NCI-H748 treated with DMSO at 0.1 percent for 48 hours (cell line): ENCODE results near the gene ARHGEF28.

Experiments used
- DNase-seq: peaks from one replicate; lab custom pipeline; 2025; lab: John Stamatoyannopoulos, UW

The ARHGEF28 gene

DNA sequence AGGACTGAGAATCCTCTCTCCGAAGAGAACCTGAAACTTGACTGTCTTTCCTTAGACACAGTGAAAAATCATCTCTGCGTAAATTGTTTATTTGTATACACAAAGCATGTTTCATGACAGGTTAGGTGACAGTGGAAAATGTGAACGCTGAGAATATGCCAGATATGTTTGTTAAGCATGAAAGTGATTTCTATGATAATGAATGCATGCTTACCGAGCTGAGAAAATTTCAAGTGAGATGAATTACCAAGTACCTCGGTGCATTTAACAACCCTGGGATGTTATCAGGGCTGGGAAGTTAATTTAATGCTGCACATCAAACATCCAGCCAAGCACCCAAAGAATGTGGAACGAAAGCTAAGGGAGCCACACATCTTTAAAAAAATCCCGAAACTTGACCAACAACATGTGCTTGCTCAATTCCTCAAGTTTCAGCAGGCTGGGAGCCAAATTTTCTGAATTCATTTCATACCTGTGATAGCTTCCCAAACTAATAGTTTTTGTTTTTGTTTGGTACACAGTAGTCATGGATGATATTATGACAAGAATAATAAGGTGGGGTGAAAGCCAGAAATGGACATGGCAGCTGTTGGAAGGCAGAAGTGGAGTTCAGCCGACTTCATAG is 336.9 kb downstream of the ARHGEF28 start:
- DNase-seq, result no peak

DNA sequence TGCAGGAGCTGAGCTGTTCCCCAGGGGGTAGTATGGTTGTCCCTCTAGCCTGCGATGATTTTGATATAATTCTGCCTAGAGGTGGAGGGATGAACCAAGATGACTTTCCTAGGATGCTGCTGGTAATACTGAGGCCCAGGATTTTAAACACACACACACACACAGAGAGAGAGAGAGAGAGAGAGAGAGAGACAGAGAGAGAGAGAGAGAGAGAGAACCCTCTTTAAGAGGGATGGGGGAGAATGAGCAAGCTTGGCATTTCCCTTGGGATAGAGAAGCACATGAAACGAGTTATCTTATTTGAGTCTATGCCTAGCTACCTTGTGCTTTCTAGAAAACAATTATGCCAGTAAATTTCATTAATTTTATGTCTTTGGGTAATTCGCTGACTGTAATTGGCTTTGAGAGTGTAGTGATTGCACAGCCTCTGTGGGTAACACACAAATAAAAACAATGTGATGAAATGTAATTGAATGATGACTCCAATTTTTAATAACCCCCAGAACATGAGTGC is 338.4 kb downstream of the ARHGEF28 start:
- DNase-seq, result no peak

DNA sequence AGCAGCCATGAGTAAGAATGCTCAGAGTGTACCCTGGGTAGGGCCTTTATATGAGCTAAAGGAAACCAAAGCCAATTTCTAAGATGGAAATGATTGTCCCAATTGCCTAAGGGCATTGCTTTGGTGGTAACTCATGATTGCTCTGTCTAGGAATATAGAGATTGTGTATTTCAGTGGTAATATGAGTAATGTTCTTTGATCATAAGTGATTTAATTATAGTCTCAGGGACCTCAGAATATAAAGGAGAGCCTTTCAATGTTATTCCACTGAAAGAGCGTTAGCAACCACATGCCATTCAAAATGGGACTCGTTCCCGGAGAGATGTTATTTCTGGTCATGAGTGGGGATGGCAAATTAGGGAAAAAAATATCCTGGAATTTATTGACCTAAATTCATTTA is 340.5 kb downstream of the ARHGEF28 start:
- DNase-seq, result no peak

DNA sequence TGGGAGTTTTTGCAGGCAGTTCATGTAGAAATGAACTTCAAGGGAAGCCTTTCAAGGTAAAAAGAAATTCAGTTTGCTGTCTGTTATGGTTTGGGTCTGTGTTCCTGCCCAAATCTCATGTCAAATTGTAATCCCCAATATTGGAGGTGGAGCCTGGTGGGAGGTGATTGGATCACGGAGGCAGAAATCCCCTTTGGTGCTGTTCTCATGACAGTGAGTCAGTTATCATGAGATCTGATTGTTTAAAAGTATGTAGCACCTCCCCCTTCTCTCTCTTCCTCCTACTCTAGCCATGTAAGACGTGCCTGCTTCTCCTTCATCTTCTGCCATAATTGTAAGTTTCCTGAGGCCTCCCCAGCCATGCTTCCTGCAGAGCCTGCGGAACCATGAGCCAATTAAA is 341.4 kb downstream of the ARHGEF28 start:
- DNase-seq, result no peak

DNA sequence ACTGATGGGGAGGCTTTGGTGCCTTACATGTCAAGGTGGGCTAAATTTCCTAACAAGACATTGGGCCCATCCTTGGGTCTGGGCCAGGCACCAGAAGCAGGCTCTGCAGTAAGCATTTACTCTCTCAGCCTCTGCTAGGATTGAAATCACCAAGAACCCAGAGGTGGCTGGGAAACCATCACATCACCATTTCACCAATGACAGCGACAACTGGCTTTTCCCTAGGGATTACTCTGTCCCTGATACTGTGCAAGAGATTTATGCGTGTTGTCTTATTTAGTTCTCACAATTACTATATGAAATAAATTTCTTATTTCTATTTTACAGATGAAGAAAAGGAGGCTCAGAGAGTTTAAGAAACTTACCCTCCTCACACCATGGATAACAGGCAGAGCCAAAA is 342.2 kb downstream of the ARHGEF28 start:
- no peak for DNase-seq

DNA sequence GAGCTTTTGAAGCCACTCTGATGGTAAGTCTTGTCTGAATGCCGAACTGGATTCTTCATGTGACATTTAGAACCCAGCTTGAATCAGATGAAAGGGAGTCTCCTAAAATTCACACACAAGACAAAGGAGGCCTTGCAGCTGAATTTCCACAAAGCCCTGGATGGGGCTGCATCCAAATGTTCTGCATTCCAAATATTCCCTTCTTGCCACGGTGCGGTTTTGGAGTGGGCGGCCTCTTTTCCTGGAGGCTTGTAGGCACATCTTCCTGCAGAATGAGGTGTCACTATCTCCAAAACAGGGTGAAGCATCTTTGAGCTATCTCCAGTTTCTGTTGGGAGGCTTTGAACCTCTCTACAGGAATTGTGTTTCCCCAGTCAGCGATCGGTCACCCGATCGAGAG is 342.7 kb downstream of the ARHGEF28 start:
- DNase-seq, result no peak

DNA sequence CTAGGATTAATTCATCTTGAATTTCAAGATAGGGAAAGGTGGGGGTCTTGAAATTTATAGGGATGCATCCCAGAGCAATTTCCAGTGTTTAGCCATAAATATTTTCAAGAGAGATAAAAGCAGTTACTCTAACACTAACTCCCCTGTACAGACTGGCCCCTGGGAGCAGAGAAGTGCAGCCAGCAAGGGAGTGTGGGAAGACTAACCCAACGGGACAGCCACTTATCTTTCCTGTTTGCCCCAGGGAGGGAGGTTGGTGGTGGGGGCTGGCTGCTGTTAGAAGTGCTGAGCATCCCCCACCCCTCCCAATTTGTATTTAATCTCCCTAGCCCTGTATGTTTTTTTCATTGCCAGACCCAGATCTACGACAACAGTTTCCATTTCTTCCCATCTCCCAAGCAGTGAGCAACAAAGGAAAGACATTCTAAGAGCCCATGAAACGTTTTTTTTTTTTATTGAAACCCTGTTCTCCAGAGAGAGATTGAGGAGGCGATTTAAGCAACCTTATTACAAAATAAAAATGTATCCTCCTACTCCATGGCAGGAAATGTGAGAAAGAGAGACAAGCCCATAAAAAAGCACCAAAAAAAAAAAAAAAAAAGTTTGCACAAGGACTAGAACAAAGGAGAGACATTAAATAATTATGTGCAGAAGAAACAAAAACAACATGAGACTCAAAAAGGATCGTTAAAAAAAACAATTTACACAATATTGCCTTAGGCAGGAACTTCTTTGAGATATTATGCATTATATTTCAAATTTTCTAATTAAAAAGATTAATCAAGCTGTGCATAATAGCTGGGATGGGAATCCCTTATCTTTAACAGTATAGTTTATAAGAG is 343.4 kb downstream of the ARHGEF28 start:
- no peak for DNase-seq

DNA sequence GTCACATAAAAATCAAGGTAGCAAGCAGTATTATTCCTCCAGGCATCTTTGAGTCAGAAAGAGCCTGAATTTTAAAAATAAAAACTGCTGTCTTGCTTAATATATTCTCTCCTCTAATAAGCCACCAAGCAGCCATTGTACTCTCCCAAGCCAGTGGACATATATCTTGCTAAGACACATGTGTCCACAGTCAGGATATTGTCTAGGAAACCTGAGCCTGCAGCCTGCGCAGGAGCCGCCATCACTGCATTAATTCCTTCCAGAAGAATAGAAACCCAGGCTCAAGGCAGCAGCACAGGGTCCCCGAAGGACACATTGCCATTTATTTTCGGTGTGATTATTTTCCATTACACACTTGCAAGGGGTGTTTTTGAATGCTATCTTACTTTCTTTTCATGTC is 345.3 kb downstream of the ARHGEF28 start:
- DNase-seq, result no peak

DNA sequence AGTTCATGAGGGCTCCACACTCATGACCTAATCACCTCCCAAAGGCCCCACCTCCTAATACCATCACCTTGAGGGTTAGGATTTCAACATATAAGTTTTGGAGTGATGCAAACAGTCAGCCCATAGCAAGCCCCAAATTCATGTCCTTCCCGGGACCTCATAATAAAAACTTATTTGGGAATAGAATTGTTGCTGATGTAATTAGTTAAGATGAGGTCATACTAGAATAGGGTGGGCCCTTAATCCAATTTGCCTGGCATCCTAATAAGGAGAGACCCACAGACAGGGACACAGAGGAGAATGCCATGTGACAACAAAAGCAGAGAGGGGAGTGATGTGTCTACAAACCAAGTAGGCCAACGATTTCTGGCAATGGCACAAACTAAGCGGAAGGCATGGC is 347.1 kb downstream of the ARHGEF28 start:
- no peak for DNase-seq

DNA sequence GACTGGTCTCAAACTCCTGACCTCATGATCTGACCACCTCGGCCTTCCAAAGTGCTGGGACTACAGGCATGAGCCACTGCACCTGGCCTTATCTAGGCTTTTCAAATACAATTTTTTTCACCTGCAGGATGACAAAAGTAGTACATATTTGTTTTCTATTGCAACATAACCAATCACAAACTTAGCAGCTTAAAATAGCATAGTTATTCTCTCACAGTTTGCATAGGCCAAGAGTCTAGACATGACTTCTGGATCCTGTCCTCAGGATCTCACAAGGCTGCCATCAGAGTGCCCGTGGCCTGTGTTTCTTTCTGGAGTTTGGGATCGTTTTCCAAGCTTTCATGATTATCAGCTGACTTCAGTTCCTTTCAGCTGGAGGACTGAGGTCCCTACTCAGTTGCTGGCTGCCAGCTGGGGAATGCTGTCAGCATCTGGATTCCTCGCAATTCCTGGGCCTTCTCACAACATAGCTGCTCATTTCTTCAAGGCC is 348.9 kb downstream of the ARHGEF28 start:
- no peak for DNase-seq

DNA sequence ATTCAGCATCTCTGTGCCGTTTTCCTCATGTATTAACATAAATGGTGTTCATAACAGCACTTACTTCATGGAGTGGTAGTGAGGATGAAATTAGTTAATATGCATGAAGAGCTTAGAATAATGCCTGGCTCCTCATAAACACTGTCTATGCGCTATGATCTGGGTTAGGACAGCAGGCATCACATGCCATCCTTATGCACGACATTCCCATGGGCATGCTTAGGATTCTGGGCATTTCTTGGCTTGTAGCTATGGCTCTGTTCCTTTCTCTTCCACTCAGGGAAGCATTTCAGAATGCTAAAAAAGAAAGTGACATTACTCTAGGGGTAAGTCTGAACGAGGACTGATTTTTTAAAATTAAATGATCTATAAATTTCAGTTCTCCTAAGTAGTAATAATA is 349.8 kb downstream of the ARHGEF28 start:
- DNase-seq, result no peak

DNA sequence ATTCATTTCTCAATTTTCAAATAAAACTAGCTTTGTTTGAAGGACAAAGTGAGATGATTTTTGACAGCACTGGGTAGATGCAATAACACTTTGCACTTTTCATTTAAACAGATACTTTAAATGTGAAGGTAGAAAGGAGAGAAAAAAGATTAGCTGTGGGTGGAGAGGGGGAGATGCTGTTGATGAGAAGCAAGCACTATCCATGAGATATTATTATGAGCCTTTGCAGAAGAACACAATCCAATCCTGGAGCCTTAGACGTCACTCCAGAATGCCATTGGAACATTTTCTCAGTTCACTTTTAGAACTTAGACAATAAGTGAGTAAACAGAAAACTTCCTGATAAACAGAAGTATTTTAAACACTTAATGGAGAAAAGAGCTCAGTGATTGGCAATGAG is 351.1 kb downstream of the ARHGEF28 start:
- no peak for DNase-seq

DNA sequence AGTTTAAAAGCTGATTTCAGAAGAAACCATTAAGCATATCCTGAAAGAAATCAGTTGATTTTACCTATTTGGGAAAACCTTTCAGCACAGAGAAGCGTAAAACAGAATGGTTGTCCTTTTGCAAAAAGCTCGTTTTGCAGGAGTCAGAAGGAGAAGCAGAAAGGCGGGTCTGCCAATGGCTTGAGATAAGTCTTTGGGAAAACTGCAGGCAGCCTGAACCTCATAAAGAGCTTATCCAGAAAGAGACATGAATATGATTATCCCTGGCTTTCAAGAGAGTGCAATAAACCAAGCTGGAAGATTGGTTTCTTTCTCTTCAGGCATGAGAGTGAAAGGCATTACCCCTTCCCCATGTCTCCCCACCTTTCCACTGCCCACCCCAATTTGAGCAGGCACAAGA is 353.3 kb downstream of the ARHGEF28 start:
- no peak for DNase-seq

DNA sequence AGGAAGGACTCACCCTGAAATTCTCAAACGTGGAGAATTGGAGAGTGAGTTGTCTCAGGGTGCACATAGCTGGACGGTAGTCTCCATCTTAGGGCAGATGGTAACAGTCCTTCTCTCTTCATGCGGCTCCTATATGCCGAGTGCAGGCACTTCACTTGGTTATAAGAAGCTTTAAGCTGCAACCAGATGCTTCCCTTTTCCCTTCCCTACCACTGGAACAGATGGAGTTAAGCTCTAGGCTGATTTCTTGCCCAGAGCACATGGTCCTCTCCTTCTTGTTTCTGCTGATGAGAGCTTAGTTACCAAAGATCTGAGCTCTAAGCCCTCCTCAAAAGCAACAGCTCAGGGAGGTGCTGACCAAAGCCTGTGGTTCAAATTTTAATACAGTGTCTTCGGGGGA is 355.7 kb downstream of the ARHGEF28 start:
- no peak for DNase-seq

DNA sequence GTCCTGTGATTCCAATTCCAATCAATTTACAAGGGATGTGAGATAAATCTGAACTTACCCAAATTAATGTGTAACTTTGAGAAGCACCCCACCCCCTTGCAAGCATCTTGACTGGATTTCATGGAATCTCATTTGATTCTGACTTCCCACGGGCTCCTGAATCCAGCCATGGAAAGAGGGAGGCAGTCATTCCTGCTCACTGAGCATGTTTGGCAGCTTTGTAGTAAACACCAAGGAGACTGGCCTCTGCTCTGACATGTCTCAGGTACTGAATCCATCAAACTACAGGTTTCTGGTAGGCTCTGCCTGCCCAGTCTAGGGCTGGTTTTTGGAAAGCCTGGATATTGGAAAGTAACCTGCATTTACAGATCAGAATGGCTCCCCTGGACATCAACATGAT is 357.6 kb downstream of the ARHGEF28 start:
- DNase-seq, result no peak

DNA sequence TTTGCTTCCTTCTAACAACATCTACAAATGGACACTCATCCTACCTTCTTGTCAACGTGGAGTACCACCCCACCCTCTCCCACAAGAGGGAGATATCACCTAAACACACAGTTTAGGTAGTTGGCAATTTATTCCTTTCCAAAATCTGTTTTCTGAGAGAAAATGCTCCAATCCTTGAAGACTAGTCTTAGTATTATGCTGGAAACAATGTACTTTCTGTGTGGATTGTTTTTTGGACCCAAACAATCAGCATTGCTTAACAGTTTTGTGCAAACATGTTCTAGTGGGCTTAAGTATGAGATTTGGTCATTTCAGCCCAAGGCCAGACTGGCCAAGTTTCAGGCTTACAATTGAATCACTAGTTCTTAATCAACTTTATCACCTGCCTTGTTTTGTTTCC is 359.1 kb downstream of the ARHGEF28 start:
- DNase-seq, result no peak

DNA sequence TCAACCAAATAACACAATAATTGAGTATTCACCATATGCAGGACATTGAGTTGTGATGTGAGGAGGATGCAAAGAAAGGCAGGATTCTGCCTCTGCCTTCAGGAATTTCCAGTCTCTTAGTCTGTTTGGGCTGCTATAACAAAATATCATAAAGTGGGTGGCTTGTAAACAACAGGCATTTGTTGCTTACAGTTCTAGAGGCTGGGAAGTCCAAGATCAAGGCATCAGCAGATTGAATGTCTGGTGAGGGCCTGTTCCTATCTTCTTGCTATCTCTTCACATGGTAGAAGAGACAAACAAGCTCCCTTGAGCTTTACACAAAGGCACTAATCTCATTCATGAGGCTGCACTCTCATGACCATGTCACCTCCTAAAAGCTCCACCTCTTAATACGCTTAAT is 360.7 kb downstream of the ARHGEF28 start:
- DNase-seq, result no peak

DNA sequence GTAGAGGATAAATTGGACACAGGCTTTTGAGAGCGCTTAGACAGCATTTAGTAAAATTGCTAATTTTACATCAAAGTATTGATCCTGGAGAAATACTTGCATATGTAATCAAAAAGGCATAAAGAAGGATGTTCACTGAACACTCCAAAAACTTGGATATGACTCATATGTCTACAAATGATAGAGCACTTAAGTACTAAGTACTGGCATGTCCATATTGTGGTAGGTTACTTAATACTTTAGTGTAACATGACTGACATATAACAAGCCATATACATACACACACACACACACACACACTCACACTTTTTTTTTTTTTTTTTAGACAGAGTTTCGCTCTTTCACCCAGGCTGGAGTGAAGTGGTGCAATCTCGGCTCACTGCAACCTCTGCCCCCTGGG is 361.9 kb downstream of the ARHGEF28 start:
- DNase-seq, result no peak

DNA sequence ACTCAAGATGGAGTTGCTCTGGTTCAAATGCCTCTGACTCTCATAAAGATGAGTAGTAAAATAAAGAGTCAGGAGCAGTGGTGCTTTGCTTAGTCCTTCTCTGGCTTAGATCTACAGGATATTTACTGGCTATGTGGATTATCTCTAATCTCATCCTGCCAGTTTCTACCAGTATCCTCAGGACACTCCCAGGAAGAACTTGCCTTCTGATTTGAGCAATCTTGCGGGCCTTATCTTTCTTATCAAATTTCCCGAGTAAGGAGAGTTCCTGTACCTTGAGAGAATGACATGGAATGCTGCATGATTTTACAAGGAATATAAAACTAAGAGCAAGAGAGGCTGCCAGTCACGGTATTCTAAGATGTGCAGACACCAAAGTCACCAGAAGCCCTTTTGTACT is 364.0 kb downstream of the ARHGEF28 start:
- no peak for DNase-seq
